Prostate gland (tissue), 1 donor: ENCODE measurements around the gene CSTPP1.

ENCODE experiments used
- POLR2A ChIP-seq: fragments of 450-650 bp; IDR thresholded peaks from one replicate; pipeline ENCODE4 v1.6.1; 2016; ENCODE audit warnings: antibody characterized with exemption, mild to moderate bottlenecking
- POLR2AphosphoS5 ChIP-seq: sonication (generic); formaldehyde crosslinking; IDR thresholded peaks from one replicate; pipeline ENCODE4 v1.6.1; 2017; ENCODE audit warnings: antibody characterized with exemption

- TF ChIP-seq POLR2A (no peak), POLR2AphosphoS5 (no peak)
Observed at GRCh38 chr11:47162426-47162825, 225.9 kb downstream of the CSTPP1 start.
